Stimulated activated naive CD4-positive, alpha-beta T cell treated with Interleukin-2 at 50 U/mL for 16 hours (primary cell): ENCODE measurements around the gene TDP2.
"Not testable (repeated sequence)": the region's sequence is repeated elsewhere in the genome, so short reads cannot be mapped to it uniquely, and the experiment has no call there.

Experiments
- DNase-seq: peaks from one replicate; lab custom pipeline; 2025; lab: John Stamatoyannopoulos, UW

TDP2 gene

DNA sequence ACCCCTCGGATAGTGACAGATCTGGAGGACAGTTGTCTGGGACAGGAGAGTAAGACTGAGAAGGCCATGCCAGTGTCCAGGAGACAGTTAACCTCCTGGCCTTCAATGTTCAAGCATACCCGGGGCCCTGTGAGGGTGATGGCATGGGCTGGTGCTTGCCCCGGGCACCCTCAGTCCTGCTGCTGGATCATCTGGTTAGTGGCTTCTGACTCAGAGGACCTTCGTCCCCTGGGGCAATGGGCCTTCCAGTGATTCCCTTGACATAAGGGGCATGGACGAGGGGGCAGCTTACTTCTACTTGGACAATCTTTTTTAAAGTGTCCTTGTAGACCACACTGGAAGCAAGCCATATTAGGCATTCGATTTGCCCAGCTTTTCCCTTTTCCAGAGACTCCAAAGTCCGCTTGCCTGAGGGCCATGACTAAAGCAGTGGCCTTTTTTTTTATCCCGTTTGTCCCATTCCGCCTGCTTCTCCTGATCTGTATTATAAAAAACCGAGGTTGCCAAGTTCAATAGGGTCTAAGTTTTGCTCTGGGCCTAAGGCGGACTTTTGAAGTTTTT lies 12.2 kb upstream of the TDP2 start:
- not testable (repeated sequence) for DNase-seq

DNA sequence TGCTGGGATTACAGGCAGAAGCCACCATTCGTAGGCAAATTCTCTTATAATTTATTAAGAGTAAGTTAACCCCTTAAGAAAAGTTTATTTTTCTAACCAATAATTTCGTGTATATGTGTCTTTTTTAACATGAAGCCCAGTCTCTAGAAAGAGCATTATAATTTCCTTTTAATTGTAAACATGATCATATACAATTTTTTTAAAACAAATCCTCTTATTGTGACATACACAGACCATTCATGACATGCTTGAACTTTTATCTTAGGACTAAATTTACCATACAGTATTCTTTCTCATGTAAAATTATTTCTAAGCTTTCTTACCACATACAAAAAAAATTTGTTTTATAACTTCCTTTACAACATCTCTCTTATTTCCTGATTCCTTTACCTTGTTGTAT lies 6.9 kb upstream of the TDP2 start:
- DNase-seq = no peak

DNA sequence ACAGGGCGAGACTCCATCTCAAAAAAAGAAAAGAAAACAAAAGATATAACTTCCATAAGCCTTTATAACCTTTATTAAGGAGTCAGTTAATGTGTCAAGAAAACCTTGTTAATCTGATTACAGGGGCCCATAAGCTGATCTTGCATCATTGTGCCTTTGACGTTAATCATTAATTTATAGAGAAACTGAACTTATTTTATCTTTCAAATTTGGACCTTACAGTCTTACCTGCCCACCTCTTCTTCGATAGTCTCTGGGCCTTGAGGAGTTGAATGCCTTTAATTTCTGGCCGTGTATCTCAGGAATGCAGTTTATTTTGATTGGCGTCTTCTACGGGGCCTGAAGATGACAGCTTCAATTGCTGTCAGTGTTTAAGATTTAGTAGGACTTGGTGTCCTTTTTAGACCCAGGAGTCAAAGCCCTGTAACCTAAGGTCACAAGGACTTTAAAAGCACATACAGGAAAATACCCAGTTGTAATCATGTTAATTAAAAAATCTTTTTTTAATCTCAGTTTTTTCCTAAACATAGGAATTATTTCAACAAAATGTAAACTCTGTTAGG lies 6.0 kb upstream of the TDP2 start:
- DNase-seq = no peak

DNA sequence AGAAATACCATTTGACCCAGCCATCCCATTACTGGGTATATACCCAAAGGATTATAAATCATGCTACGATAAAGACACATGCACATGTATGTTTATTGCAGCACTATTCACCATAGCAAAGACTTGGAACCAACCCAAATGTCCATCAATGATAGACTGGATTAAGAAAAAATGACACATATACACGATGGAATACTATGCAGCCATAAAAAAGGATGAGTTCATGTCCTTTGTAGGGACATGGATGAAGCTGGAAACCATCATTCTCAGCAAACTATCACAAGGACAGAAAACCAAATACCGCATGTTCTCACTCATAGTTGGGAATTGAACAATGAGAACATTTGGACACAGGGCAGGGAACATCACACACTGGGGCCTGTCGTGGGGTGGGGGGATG lies 4.4 kb upstream of the TDP2 start:
- DNase-seq = not testable (repeated sequence)

DNA sequence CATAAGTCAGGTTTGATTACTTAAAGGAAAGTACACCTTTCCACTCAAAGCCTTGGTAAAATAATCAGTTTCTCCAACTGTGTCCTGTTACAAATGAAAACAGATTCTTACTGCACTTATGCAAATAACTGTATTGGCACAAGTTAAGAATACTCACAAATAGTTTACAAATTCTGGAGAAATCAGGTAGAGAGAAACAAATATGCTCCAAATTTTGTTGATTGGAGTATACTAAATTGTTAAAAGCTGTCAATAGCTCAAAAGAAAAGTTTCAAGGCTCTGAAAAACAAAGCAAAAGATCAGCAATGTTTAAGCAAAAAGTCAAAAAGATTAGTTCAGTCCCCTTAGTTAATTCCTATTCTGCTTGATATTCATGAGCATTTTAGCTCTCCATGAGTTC lies 3.8 kb upstream of the TDP2 start:
- DNase-seq = not testable (repeated sequence)

DNA sequence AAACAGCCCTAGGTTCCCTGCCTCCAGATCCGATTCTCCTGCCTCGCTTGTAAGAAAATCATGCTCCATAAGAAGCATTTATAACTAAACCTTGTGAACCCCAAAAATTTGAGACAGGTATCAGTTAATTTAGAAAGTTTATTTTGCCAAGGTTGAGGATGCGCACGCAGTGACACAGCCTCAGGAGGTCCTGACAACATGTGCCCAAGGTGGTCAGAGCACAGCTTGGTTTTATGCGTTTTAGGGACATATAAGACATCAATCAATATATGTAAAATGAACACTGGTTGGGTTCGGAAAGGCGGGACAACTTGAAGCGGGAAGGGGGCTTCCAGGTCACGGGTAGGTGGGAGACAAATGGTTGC lies 2.3 kb upstream of the TDP2 start:
- DNase-seq = no peak

DNA sequence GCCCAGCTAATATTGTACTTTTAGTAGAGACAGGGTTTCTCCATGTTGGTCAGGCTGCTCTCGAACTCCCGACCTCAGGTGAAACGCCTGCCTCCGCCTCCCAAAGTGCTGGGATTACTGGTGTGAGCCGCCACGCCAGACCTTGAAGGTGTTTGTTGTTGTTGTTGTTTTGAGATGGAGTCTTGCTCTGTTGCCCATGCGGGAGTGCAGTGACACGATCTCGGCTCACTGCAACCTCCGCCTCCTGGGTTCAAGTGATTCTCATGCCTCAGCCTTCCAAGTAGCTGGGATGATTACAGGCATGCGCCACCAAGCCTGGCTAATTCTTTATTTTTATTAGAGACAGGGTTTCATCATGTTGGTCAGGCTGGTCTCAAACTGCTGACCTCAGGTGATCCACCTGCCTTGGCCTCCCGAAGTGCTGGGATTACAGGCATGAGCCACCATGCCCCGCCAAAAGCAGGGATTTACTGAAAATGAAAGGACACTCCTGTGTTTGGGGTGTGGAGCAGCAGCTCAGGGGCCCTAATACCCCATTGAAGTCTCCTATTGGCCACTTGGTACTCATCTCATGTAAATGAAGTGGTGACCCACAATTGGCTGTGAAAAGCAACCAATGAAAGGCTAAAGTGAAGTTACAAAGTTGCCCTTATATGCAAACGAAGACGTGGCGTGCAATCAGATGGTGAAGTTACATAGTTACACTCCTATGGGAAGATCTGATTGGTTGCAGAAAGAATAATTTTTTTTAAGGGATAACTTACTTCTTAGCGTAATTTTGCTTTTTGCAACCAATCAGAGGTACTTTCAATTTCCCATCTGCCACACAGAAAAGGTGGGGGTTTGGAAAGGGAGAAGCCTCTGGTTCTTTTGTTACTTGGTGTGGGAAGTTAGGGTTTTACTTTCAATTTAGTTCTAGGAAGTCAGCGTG lies 1.6 kb upstream of the TDP2 start:
- DNase-seq = not testable (repeated sequence)

DNA sequence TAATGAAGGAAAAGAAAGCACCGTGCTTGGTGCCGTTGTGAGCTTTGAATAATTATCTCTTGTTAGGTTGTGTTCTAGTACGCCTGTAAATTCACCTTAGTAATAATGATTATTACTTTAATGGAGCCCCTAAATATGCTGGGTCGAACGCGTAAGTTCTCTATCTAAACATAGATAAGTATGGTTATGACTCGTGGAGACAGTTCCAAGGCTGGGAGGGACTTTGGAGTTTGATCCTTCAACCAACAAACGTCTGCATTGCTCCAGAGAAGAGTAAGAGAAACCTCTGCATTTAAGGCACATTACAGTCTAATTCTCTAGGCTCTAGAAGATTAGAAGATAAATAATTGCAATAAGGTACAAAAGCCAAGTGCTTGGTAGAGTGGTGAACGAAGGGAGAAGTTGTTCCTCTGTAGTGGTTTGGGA lies 692 bp upstream of the TDP2 start:
- DNase-seq = no peak

DNA sequence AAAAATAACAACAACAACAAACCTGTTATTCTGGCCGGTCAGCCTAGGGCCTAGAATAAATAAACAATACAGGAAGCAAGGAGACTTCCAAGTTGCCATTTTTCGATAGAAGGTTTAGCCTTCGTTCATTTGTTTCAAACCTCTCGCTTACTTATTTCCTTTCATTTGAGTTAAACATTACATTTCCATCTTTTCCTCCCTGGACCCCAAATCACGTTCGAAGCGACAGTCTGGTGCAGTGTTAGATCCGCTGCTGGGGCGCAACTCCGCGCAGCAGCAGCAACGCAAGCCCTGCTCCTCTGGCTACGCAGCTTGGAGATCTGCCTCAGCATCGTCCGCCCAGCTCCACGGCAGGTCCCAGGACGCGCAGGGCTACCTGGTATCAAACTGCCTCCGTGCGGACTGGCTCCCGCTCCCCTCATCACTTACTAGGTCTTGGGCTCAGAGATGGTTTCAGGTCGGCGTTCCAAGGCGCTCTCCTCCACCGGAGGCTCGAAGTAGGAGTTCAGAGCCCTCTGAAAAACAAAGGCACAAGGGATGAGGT lies 530 bp downstream of the TDP2 start:
- peak; percentile 41 for DNase-seq

DNA sequence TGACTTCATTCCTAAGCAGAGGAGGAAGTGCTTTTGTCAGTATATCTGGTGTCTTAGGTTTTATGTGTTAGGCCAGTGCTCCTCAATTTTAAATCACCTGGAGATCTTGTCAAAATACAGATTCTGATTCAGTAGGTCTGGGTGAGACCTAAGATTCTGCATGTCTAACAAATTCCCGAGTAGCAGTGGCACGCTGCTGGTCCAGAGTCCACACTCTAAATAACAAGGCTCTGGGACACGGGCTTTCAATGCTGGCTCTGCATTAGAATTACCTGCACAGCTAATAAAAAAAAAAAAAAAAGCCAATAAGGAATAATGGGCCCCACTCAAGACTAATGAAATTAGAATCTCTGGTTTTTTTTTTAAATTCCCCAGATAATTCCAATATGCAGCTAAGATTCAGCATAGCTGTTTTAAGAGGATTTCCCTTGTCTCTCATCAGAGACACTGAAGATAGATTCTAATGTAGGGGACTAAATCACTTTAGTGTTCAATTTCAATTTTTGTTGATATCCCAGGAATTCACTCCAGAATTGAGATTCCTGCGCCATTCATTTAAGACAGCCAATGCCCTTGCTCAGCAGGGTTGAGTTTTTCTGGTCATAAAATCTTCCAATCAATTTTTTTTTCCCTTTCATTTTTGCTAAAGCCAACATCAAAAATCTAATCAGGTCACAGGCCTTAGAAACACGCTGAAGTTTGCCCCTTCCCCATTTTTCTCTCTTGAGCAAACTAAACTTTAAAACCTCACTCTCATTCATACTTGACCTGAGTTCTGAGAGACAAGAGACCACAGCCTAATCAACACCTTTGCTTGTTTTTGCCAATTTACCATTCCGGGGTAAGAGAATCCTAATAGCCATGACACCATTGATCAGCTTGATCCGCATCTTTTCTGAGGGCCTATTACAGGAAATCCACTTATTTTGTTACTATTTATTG lies 2.4 kb downstream of the TDP2 start:
- DNase-seq = no peak

DNA sequence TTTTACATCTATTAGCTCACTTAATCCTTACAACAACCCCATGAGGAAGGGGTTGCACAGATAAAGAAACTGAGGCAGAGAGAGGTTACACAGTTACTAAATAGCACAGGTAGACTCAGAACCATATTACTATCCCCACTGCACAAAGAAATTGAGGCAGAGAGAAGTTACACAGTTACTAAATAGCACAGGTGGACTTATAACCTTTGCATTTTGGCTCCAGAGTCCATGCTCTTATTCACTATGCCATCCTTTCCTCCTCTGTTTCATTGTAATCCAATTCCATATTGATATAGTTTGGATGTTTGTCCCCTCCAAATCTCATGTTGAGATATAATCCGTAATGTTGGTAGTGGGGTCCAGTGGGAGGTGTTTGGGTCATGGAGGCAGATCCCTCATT lies 3.5 kb downstream of the TDP2 start:
- no peak for DNase-seq

DNA sequence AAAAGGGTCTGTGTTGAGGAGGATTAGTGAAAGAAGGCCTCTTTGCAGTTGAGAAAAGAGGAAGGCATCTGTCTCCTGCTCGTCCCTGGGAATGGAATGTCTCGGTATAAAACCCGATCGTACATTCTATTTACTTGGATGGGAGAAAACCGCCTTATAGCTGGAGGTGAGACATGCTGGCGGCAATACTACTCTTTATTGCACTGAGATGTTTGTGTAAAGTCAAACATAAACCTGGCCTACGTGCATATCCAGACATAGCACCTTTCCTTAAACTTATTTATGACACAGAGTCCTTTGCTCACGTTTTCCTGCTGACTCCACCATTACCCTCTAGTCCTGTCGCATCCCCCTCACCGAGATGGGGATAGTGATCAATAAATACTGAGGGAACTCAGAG lies 4.5 kb downstream of the TDP2 start:
- DNase-seq = no peak

DNA sequence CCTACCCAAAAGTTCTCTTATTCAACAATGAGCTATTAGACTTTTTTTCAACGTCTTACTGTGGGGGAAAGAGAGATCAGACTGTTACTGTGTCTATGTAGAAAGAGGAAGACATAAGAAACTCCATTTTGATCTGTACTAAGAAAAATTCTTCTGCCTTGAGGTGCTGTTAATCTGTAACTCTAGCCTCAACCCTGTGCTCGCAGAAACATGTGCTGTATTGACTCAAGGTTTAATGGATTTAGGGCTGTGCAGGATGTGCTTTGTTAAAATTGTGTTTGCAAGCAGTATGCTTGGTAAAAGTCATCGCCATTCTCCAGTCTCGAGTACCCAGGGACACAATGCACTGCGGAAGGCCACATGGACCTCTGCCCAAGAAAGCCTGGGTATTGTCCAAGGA lies 4.9 kb downstream of the TDP2 start:
- DNase-seq = not testable (repeated sequence)

DNA sequence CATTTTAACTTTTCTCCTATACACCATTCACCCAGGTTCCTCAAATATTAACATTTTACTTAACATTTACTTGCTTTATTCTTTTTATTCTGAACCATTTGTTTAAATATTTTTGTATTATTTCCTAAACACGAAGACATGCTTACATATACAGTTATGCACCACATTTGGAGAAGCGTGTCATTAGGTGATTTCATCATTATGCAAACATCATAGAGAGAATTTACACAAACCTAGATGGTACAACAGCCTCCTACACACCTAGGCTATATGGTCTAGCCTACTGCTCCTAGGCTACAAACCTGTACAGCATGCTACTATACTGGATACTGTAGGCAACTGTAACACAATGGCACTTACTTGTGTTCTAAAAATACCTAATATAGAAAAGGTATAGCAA lies 6.6 kb downstream of the TDP2 start:
- DNase-seq = no peak

DNA sequence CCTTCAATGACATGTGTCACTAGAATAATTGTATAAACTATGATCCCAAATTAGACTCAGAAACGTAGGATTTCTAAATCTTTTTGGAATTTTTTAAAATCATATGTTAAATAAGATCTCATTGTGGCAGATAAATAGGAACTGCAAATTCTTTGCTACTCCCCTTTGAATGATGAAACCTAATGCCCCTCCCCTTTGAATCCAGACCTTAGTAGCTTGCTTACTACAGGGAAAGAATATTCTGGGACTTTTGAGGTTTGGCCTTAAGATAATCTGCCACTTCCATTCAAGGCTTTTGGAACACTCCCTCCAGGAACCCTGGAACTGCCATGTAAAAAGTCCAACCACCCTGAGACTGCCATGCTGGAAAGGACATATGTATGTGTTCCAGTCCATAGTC lies 7.1 kb downstream of the TDP2 start:
- no peak for DNase-seq

DNA sequence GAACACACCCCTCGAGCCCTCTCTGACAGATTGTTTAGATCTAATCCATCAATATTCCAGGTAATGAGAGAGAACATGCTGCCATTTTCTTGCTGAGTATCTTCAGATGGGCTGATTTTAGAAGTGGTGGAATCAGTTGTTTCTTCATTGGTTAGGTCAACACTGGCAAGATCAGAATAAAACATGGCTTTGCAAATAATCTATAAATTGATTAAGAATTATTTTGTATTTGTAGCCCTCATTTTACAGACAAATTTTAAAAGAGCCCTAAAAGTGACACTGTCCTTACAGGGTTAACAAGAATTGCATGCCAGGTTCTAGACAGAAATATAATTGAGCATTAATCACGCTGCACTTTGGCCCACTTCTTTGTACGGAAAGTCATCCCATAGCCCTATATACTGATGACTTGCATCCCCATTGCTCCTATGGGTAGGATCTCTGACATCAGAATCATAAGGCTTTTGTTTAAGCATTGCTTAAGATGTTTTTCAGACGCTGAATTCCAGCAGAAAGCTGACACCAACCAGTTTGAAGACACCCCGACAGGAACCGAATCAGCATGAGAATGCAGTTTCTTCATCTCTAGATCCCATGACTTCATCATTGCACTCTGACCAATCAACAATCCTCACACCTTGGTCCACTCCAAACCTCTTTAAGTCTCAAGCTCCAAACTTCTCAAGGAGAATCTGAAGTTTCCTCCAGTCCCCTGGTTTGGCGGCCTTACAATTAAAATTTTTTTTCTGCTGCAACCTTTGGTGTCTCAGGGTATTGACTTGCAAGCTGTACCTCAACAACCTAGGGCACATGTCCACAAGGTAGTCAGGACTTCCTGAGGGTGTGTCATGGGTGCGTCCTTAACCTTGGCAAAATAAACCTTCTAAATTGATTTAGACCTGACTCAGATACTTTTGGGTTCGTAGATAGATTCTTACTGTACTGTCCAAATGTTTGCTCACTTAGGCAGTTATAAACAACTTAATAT lies 7.8 kb downstream of the TDP2 start:
- DNase-seq = no peak

DNA sequence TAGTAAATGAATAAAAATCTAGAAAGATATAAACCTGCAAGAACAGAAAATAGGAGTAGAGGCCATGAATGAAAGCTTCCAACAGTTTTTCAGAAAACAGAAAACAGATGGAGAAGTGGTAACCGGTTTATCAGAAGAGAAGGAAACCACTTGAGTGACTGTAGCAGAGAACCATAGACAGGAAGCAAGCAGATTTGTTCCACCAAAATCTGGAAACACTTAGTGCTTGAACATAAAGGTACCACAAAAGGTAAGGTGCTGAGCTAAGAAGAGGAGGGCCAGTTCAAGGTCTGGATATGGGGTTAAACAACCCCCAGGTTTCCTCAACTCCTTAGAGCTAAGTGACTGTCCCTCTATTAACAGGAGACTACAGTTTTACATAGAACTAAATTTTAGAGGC lies 11.5 kb downstream of the TDP2 start:
- no peak for DNase-seq

DNA sequence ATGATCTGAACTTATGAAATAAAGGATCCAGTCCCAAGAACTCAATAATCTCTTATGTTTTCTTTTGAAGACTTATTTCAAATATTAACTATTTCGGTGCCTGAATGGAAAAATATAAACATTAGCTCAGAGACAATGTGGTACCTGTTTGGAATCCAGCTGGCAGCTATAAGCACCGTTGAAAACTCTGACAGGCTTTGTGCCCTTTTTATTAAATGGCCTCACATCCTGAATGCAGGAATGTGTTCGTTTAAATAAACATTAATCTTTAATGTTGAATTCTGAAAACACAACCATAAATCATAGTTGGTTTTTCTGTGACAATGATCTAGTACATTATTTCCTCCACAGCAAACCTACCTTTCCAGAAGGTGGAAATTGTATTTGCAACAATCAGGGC lies 16.3 kb downstream of the TDP2 start:
- DNase-seq = no peak

DNA sequence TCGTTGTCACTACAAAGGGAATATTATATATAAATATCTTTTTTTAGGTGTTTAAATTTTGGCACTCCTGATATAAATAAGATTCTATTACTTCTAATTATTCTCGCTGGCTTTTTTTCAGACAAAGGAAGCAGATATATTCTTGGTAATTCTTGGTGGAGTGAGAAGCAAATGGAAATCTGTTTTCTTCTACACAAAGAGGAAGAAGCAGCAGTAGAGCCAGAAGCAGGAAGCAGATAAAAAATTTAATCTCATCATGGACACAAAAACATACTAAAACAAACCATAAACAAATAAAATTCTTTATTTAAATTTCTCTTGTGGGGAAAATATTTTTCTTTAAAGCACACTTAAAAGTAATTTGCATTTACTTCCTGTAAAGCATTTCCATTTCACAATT lies 17.0 kb downstream of the TDP2 start:
- no peak for DNase-seq

DNA sequence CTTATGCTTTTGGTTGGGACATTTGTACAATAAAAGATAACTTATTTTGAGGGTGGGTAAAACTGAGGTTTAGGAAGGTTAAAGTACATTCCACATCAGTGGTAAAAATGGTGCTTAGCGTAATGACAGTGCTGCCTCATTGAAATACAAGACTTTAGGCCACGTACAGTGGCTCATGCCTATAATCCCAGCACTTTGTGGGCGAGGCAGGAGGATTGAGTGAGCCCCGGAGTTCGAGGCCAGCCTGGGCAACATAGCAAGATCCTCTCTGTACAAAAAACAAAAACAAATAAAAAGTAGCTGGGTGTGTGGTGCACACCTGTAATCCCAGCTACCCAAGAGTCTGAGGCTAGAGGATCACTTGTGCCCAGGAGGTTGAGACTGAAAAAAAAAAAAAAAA lies 18.4 kb downstream of the TDP2 start:
- no peak for DNase-seq

DNA sequence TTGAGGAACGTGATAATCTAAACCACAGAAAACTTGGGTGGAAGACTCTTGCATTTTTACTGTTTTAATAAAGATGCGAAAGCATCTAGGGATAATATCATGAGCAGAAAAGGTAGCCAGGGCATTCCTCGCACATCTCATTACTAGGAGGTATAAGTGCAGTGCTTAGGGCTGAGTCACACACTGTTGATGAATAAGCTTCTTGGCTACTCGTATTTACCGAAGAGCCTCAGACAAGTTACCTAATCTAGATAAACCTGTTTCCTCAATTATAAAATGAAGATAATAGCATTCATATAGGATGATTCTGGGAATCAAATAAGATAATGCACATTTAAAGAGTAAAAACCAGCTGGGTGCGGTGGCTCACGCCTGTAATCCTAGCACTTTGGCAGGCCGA lies 19.9 kb downstream of the TDP2 start:
- no peak for DNase-seq
